ENCODE measurements around the gene NAP1L4. TPM values are rescaled to one million over a fixed set of nuclear protein-coding genes. Genes with fewer than 3 reads are reported as not detected.

NAP1L4 gene
- total RNA-seq, 1 experiment from 2014 or later = 193 TPM

DNA sequence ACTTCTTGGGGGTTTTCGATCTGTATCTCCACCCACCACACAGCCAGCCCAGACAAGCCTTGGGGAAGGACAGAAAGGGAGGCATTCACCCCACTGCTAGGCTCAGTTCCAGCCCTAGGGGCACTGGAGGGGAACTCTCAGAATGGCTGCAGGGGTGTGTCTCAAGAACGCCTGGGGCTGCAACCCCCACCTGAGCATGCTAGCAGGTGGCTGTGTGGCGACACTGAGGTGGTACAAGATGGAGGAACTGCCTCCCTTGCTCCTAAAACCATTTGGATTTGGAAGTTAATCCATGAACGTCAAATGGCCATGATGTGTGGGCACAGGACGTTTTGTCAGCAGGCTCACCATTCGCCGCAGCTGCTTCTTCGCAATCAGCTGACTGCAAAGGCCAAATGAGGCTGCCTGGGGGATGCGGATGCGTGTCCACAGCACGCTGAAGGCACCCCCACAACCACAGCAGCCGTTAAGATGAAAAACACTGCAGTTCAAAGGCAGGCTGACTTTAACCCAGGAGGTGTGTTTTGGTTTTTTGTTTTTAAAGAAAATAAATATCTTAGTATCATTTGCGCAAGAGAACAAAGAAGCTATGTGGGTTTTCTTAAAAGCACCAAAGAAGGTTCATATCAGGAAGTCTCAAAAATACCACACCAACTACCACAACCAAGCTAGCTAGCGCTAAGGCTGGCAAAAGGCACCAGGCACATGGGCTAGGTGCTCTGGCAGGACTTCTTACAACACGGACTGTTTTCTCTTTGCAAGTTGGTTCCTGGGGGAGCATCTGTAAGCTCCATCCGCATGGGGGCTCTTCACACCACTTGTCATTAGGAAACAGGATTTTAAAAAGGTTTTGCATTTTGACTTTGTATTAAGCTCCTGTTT lies 22.2 kb upstream of the NAP1L4 start:
- in situ Hi-C loops (cut with HindIII; ENCODE audit: low pct_unique_long_range_greater_than_20kb, low sequenced_read_pairs) = no loop called here
- no peak for DNase-seq (ENCODE audit: low read depth)

DNA sequence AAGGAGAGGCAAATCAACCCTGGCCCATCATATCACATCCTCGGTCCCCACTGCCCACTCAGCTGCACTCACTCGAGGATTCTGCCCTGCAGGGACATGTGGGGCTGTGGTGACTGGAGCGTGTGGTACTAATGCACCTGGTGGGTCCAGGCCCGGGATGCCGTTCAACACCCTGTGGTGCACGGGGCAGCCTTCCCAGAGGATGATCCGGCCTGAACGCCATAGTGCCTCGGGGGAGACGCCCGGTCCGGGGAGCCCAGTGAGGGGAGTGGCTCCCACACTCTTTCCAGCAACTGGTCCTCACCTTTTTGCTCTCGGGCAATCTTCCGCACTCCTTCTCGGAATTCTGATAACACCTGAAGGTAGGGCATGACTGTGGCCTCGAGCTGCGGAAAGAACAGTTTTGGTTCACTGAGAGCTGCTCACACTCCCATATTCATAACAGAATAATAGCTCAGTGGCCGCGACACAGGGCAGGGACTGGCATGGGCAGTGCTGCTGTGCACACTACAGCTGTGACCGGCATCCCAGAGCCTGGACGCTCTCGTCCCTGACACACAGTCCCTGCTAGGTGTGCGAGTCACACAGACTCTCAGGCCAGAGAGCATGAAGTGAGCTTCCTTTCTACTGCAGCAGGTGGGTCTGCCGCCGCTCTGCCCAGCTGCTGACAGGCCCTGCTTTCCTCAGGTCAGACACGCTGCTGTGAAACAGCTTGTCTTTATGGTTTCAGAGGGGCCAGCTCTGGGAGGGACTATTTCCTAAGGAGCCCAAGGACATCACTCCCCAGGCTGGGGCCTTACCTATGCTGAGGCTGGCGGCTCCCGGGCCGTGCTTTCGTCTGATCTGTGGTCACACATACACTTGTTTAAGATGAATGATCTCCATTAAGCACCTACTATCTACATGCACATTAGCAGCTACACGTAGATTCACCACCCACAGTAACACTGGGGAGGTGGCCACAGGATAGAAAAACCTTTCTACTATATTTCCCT lies 20.1 kb upstream of the NAP1L4 start:
- no peak for DNase-seq (ENCODE audit: low read depth)
- in situ Hi-C loops (cut with HindIII; ENCODE audit: low pct_unique_long_range_greater_than_20kb, low sequenced_read_pairs) = no loop called here

DNA sequence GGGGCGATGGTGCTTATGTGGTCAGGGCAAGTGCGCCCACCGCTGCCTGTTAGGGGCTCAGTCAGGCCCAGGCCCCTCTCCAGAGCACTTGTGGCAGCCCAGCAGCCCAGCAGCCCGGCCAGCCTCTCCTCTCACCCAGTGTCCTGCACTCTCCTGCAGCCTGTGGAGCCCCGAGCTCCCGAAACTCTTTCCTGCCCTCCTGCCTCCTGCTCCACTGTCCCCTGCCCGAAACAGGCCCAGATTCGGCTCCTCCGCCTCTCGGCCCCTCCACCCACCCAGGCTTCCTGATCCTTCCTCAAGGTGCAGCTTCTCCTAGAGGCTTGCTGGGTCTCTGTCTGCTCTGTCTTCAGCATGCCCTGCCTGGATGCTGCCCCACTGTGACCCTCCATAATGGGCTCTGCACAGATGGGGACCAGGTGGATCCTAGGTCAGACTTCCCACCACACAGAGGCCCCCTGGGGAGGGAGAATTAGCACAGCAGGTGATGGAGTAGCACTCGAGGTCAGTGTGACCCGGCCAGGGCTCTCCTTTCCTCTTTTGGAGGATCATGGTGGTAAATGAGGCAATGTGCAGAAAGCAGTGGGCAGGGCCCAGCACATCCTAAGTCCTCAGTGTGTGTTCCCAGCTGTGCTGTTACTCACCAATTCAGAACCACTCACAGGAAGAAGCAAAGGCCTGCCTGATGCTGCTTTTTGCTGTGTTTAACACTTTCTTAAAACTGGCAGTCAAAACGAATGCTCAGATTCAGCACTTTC lies 18.6 kb upstream of the NAP1L4 start:
- in situ Hi-C loops (cut with HindIII; ENCODE audit: low pct_unique_long_range_greater_than_20kb, low sequenced_read_pairs) = no loop called here
- no peak for DNase-seq (ENCODE audit: low read depth)

DNA sequence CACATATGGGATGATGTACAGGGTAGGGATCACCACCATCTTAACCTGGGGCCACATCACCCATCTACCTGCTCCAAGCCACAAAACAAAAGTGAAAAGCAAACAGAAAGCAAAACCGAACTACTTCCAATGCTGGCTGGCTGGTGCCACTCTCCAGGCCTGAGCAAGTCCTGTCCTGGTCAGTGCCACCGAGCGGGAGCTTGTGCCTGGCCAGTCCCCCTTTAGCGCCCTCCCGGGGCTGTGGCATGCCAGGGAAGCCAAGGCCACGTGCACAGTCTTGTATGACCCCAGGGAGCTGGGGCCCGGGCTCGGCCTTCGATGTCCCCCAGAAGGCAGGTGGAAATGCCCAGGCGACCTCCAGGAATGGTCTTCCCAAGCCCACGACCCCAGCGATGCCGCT lies 17.9 kb upstream of the NAP1L4 start:
- in situ Hi-C loops (cut with HindIII; ENCODE audit: low pct_unique_long_range_greater_than_20kb, low sequenced_read_pairs) = no loop called here
- DNase-seq (ENCODE audit: low read depth) = no peak

DNA sequence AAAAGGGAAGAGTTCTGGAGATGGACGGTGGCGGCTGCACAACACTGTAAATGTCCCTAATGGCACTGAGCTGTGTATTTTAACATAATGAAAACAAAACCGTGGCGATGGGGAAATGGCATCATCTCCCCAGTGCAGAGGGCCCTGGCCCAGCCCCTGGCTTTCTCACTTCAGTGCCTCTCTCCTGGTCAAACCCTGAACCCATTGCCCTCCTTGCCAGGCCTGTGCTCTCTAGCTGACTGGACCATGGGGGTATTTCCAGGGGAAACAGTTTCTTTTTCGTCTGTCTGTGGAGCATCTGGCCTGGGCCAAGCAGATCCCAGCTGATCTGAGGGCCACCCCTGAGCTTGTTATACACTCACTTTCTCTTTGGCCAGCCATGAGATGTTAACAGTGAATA lies 17.4 kb upstream of the NAP1L4 start:
- no peak for DNase-seq (ENCODE audit: low read depth)
- in situ Hi-C loops (cut with HindIII; ENCODE audit: low pct_unique_long_range_greater_than_20kb, low sequenced_read_pairs) = no loop called here

DNA sequence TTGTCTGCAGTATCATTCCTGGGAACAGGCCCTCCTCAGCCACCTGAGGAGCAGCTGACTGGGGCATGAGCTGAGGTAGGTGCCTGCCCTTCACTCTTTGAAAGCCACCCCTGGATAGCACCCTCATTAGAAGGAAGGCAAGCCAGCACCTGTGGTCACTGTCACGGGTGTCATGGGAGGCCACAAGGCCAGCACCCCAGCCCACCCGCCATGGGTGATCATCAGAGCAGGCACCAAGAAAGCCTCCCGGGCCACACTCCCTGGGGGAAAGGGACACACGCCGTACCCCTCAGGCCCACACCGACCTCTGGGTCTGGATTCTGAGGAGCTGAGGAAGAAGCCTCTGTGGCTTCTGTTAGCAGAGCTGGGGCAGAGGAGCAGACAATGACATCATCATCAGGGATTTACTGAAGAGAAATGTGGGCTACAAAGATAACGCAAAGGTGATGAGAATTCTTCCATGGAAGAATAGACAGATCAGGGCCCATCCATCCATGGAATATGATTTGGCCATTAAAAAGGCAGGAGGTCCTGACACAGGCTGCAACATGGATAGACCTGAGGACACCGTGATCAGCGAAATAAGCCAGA lies 16.7 kb upstream of the NAP1L4 start:
- in situ Hi-C loops (cut with HindIII; ENCODE audit: low pct_unique_long_range_greater_than_20kb, low sequenced_read_pairs) = no loop called here

DNA sequence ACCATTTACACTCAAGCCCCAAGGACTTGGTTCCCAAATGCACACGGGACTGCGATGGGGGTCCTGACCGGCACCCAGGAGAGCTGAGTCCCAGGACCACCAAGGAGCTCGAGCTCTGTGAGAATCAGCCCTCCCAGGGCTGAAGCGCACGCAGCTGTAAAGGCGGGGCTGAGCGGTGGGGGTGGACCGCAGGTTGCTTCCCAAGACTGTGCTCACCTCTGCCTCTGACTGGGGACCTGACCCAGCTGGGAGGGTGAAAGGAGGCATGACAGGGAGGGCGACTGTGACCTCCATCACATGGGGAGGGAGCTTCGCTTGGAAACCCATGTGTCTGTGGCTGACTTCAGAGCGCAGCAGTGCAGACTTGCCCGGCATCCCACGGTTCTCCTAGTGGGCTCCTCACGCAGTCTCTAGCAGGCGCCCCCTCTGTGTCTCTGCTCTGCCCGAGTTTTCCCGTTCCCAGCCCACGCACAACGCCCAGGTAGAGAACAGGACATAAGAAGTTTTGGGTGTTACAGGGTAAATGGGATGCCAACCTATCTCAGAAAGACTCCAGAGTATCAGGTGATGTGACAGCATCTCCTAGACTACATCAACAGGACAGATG lies 15.4 kb upstream of the NAP1L4 start:
- in situ Hi-C loops (cut with HindIII; ENCODE audit: low pct_unique_long_range_greater_than_20kb, low sequenced_read_pairs) = no loop called here
- no peak for DNase-seq (ENCODE audit: low read depth)

More for the DNA sequence above, 16.7 kb upstream of the NAP1L4 start:
- no peak for DNase-seq (ENCODE audit: low read depth)

DNA sequence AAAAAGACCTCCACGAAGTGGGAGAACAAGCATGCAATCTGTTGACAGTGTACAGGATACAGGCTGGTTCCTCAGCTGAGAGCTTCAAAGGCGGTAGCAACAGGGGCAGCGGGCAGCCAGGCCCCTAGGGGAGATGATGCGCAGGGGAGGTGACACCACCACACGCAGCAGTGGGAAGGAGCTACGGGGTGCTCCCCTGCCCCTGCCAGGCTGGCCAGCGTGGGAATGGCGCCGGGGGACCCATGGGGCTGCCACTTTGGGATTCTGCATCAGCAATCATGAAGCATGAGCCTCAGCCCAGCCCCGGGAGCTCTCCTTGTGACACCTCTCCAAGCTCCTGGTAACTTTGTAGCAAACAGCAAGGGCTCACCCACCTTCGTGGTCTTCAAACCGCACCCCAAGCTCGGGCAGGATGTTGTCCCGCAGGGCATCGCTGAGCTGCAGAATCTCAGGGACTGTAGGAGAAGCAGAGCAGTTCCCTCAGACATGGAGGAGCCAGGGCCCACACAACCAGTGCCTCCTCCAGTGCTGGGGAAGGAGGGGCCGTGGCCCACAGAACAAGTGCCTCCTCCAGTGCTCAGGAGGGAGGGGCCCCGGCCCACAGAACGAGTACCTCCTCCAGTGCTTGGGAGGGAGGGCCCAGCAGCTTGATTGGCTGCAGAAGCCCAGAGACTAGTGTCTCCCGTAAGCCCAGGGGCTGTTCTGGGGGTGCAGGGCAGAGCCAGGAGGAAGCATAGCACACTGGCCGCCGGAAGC lies 14.6 kb upstream of the NAP1L4 start:
- DNase-seq (ENCODE audit: low read depth) = no peak
- in situ Hi-C loops (cut with HindIII; ENCODE audit: low pct_unique_long_range_greater_than_20kb, low sequenced_read_pairs) = no loop called here

DNA sequence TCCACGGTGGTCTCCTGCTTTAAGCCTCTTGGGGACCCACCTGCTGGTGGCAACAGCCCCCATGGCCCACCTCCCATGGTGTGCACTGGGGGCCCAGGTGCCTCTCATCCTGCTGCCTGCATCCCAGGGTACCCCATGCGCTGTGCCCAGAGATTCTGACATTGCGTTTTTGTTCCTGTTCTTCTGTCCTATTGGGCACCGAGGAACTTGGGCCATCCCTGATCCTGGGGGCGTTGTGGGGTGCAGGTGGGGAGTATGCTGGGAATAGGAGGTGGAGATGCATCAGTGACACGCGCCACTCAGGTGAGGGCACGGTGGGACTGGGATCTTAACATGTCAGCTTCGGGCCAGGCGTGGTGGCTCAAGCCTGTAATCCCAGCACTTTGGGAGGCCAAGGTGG lies 12.4 kb upstream of the NAP1L4 start:
- DNase-seq (ENCODE audit: low read depth) = no peak
- in situ Hi-C loops (cut with HindIII; ENCODE audit: low pct_unique_long_range_greater_than_20kb, low sequenced_read_pairs) = no loop called here

DNA sequence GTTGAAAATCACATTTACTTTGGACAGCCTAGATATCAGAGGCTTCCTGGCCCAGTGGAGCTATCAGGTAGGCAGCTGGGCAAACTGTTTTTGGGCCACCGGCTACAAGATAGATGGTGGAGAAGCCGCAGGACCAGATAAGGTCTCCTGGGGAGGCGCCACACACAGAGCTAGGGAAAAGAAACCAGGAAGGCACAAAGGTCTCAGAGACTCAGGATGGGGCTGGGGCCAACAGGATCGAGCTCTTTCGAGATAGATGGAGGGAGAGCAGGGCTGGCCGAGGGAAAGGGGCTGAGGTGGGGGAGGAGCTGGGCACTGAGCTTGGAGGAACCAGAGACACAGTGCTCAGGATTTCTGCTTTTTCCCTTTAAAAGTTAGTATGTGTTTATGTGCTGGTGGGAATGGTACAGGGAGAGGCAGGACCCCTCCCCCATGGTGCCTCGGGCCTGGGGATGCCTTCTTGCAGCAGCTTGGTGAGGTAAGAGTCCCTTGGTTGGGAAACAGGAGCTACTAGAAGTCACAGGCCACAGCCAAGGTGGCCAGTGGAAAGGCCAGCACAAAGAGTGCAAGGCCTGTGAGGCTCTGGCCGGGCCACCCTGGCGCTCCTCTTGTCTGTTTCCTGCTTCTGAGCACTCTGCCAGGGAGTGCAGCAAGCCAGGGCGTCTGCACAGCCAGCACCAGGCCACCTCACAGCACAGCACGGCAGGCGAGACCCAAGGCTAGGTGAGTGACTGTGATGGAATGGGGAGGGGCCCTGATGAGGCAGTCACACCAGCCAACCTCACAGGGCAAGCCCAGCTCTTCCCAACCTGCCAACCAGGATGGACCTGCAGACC lies 11.5 kb upstream of the NAP1L4 start:
- in situ Hi-C loops (cut with HindIII; ENCODE audit: low pct_unique_long_range_greater_than_20kb, low sequenced_read_pairs) = no loop called here
- DNase-seq (ENCODE audit: low read depth) = no peak

DNA sequence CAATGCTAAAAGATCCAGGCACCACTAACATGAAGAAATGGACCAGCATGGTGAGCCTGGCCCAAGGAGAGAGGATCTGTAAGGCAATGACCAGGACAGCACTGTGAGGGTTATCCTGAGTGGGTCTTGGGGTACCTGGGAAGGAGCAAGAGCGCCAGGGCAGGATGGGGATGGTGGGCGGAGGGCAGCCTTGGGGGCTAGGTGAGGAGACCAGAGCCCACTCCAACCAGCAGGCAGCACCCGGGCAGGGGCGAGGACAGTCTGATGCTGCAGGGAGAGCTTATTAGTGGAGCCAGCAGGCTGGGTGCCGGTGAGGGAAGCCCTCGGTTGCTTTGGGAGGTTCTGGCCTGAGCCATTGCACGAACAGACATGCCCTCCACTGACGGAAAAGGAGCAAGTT lies 10.7 kb upstream of the NAP1L4 start:
- DNase-seq (ENCODE audit: low read depth) = no peak
- in situ Hi-C loops (cut with HindIII; ENCODE audit: low pct_unique_long_range_greater_than_20kb, low sequenced_read_pairs) = no loop called here

DNA sequence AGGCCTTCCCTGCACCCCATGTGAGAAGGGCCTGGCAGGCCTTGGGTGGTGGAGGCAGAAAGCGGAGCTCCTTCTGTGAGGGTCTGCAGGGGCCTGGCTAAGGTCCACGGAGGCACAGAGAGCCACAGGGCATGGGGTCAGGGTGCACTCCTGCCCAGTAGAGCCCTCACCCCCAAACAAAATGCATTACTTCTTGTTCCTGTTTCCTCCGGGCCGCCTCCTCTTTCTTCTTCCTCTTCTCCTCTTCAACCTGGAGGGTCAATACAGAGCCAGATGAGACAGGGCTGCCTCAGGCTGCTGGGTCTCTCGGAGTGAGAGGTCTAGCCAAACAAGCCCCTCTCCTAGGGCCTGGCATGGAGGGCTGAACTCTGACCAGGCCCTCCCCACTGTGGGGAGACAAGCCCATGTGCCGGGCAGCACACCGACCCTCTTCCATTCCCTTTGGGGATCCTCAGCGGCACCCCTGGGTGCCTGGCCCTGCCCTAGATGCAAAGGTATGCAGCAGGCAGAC lies 10.3 kb upstream of the NAP1L4 start:
- in situ Hi-C loops (cut with HindIII; ENCODE audit: low pct_unique_long_range_greater_than_20kb, low sequenced_read_pairs) = no loop called here
- DNase-seq (ENCODE audit: low read depth) = no peak

DNA sequence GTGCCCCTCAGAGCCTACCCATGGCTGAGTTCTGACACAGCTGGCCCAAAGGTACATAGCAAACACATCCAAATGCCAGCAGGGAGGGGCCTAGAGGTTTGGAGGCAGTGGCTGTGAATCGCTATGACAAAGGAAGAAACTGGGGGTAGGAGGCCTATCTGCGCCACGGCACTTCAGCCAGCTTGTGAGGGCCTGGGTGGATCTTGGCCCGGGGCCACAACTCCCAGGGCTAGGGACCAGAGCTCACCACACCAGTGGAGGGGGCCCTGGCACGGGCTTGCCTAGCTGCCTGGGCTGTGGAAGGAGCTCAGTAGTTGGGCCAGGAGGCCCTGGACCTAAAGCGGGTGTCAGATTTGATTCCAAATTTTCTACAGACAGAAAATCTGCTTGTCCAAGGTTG lies 9.4 kb upstream of the NAP1L4 start:
- no peak for DNase-seq (ENCODE audit: low read depth)
- in situ Hi-C loops (cut with HindIII; ENCODE audit: low pct_unique_long_range_greater_than_20kb, low sequenced_read_pairs) = no loop called here

DNA sequence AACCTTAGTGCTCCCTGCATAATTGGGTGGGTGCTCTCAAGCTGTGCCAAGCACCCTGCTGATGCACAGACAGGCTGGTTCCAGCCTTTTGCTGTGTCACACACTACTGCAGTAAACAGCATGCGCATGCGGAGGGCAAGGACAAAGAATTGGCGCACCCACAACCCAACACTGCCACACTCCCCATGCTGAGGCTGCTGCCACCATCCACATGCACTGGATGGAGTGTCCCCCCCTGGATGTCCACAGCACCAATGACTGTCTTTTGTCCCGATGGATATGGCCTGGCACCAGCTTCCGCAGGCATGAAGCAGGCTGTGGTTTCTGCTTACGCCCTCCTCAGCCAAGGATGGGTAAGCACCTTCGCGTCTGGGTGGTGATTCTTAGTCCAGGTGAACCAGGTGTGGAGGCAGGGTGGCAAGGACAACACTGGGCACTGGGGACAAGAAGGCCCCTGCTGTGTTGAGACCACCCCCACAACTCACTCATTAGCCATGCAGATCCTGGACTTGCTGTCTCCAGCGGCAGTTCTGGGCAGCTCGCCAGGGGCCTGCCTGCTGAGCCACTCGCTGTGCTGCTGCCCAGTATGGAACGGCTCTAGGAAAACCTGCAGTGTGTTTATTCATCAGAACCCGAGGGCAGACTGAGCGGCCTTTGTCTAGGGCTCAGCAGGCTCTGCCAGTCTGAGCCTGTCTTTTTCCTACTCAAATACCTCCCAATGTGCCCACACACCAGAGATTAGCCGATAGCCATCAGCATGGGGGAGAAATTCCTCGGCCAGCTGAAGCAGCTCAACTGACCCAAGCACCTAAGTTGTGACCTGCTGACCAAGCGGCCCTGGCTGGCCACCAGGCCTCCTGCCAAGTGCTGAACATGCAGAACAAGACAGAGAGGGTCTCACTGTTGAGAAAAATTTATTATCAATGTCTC lies 8.2 kb upstream of the NAP1L4 start:
- in situ Hi-C loops (cut with HindIII; ENCODE audit: low pct_unique_long_range_greater_than_20kb, low sequenced_read_pairs) = no loop called here
- DNase-seq (ENCODE audit: low read depth) = no peak

DNA sequence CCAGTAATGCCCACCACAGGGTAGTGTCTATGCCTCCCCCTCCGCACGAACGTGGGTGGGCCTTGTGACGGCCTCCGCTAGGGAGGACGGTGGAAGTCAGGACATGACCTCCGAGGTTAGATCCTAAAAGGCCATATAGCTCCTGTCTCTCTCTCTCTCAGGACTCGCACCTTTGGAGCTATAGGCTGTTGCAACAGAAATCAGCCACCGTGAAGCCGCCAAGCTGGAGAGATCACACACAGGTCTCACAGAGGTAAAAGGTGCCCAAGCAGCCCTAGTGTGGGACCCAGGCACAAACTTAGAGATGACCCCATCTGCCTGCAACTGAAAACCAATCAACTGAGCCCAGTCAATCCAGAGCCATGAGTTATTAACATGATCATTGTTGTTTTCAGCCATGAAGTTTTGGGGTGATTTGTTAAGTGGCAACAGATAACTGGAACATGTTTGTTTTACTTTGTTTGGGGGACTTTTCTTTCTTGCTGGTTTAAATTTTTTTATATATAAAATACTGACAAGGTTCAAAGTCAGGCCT lies 7.4 kb upstream of the NAP1L4 start:
- DNase-seq (ENCODE audit: low read depth) = no peak
- in situ Hi-C loops (cut with HindIII; ENCODE audit: low pct_unique_long_range_greater_than_20kb, low sequenced_read_pairs) = no loop called here
